GM10266 (cell line): ENCODE results near the gene LRRC72.

ENCODE experiments used
- DNase-seq: peaks from one replicate; pipeline ENCODE4 v3.0.0; 2012; ENCODE audit errors: extremely low spot score
- TF ChIP-seq, protein P1 (sequence below): IDR thresholded peaks from 2 replicates; pipeline ENCODE4 v1.5.1; 2012; ENCODE audit warnings: mild to moderate bottlenecking, low read depth; ENCODE audit not compliant: control insufficient read depth, insufficient read depth; ENCODE audit errors: missing control alignments

LRRC72 gene

DNA sequence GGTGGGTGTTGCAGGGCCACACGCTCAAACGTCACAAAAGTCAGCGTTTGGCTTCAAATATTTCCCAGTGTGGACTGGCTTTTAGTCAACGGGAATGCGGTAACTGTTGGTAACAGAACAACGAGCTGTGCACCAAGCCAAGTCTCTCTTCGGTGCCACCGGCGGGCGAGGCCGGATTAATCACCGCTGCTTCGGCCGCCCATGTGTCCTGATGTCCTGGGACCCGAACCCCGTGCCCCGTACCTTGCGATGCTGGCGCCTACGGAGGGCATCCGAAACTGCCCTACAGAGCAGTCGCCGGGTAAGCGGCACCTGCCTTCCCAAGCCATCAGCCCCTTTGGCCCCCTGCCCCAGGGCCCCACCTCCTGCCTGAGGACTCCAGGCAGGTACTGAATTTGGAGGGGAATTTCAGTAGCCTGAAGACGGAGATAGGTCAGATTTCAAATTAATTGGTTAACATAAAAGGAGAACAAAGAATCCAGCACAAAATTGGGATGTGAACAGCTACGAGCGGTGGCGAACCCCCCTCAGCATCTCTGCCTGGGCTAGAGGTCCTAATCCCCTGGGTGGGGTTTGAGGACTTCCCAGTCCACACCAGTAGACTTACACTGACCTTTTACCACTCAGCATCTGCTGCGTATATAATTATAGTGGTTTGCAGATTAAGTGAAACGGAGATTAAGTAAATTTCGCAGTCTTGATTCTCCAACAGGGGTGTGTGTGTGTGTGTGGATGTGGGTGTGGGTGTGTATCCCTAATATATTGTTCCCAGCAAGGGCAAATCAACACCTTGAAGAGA is at the start of gene LRRC72:
Gene LRRC72 (plus strand): TSS at position 84 of the 799 bp plus-strand sequence. CDS start 128 bp downstream, at position 212.
- DNase-seq, result no peak
- TF ChIP-seq, protein P1, sequence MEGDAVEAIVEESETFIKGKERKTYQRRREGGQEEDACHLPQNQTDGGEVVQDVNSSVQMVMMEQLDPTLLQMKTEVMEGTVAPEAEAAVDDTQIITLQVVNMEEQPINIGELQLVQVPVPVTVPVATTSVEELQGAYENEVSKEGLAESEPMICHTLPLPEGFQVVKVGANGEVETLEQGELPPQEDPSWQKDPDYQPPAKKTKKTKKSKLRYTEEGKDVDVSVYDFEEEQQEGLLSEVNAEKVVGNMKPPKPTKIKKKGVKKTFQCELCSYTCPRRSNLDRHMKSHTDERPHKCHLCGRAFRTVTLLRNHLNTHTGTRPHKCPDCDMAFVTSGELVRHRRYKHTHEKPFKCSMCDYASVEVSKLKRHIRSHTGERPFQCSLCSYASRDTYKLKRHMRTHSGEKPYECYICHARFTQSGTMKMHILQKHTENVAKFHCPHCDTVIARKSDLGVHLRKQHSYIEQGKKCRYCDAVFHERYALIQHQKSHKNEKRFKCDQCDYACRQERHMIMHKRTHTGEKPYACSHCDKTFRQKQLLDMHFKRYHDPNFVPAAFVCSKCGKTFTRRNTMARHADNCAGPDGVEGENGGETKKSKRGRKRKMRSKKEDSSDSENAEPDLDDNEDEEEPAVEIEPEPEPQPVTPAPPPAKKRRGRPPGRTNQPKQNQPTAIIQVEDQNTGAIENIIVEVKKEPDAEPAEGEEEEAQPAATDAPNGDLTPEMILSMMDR, result no peak

- TF ChIP-seq, protein P1, result no peak
- DNase-seq, result no peak
Measured at GRCh38 chr7:16479161-16479560, 47.5 kb upstream of the LRRC72 start.

DNA sequence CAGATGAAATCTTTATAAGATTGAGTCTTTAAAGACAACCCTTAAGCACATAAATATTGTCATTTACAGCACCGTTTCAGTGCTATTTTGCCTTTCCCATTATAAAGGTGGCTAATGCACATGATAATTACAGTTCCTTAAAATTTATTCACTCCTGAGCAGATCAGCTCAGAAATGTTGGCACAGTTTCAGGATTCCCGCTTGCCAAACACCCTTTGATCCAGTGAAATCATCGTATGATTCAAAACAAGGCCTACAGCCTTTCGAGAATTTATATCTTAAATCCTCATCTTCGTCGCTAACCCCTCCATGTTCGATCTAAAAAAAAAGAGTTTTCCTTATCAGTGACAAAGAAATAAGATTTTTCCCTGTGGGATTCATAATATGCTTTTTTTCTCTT is 47.0 kb upstream of the LRRC72 start:
- TF ChIP-seq, protein P1, result no peak
- DNase-seq, result no peak

GRCh38 chr7:16484453-16485158 is 42.0 kb upstream of the LRRC72 start:
- TF ChIP-seq, protein P1, result no peak
- no peak for DNase-seq

GRCh38 chr7:16491148-16491547 is 35.5 kb upstream of the LRRC72 start:
- DNase-seq, result no peak
- TF ChIP-seq, protein P1, result no peak

- DNase-seq, result no peak
- TF ChIP-seq, protein P1, result no peak
Measured at GRCh38 chr7:16492513-16493062, 34.0 kb upstream of the LRRC72 start.
